Neuronal stem cell (in vitro differentiated cells): Measurements from ENCODE around the gene MTX1.

Source experiments
- DNase-seq: peaks from one replicate; pipeline ENCODE4 v3.0.0-alpha.2; 2013; ENCODE audit warnings: low spot score
- H2AFZ ChIP-seq: one replicate; pipeline ENCODE4 v1.6.1; 2013; ENCODE audit warnings: mild to moderate bottlenecking, low read length, inconsistent platforms
- H2AK5ac ChIP-seq: 2 replicates; pipeline ENCODE4 v1.6.1; 2013; ENCODE audit warnings: low read depth, mild to moderate bottlenecking, inconsistent platforms, low read length, moderate library complexity, mixed read lengths
- H2BK120ac ChIP-seq: 2 replicates; pipeline ENCODE4 v1.6.1; 2013; ENCODE audit warnings: low read depth, mild to moderate bottlenecking, inconsistent platforms, low read length, moderate library complexity, mixed read lengths
- H2BK12ac ChIP-seq: one replicate; pipeline ENCODE4 v1.6.1; 2013; ENCODE audit warnings: low read length, inconsistent platforms
- H2BK15ac ChIP-seq: 2 replicates; pipeline ENCODE4 v1.6.1; 2013; ENCODE audit warnings: mild to moderate bottlenecking, low read length, inconsistent platforms, mixed read lengths
- H2BK5ac ChIP-seq: one replicate; pipeline ENCODE4 v1.6.1; 2013; ENCODE audit warnings: inconsistent platforms, mild to moderate bottlenecking, low read length, moderate library complexity
- H3K14ac ChIP-seq: one replicate; pipeline ENCODE4 v1.6.1; 2013; ENCODE audit warnings: low read length, inconsistent platforms
- H3K18ac ChIP-seq: 2 replicates; pipeline ENCODE4 v1.6.1; 2013; ENCODE audit warnings: low read length, inconsistent platforms
- H3K23ac ChIP-seq: 2 replicates; pipeline ENCODE4 v1.6.1; 2013; ENCODE audit warnings: low read depth, mild to moderate bottlenecking, mixed read lengths, low read length, inconsistent platforms; ENCODE audit not compliant: poor library complexity
- H3K27ac ChIP-seq: replicated peaks from 3 replicates; pipeline ENCODE4 v1.5.1; 2013; ENCODE audit warnings: low read length, inconsistent platforms
- H3K27me3 ChIP-seq, 3 experiments: 2 replicates each; pipeline ENCODE4 v1.6.1; 2013; ENCODE audit warnings: low read length in 3 of 3, mild to moderate bottlenecking in 2 of 3, inconsistent platforms in 1 of 3, low read depth in 1 of 3, mixed read lengths in 1 of 3, moderate library complexity in 1 of 3; ENCODE audit not compliant: control insufficient read depth in 3 of 3, insufficient read depth in 3 of 3
- H3K36me3 ChIP-seq, 2 donors: replicated peaks in 1 of 2; 2 replicates each; pipeline ENCODE4 v1.6.1; 2013; ENCODE audit warnings: low read length in 2 of 2; ENCODE audit not compliant: control insufficient read depth in 2 of 2, insufficient read depth in 2 of 2
- H3K4ac ChIP-seq: 2 replicates; pipeline ENCODE4 v1.6.1; 2013; ENCODE audit warnings: inconsistent platforms, mild to moderate bottlenecking, low read length, moderate library complexity
- H3K4me1 ChIP-seq, 2 donors: 1 replicate in 1 of 2; 2 replicates in 1 of 2; pipeline ENCODE4 v1.6.1; 2013; ENCODE audit warnings: low read length in 2 of 2, low read depth in 1 of 2; ENCODE audit not compliant: control insufficient read depth in 2 of 2, insufficient read depth in 1 of 2
- H3K4me2 ChIP-seq: one replicate; pipeline ENCODE4 v1.6.1; 2013; ENCODE audit warnings: mild to moderate bottlenecking, low read length, inconsistent platforms; ENCODE audit not compliant: insufficient read depth, poor library complexity, severe bottlenecking
- H3K4me3 ChIP-seq, 2 donors: 2 replicates each; pipeline ENCODE4 v1.5.1; 2013; ENCODE audit warnings: low read length in 2 of 2, mild to moderate bottlenecking in 2 of 2, inconsistent platforms in 1 of 2, moderate library complexity in 1 of 2
- H3K79me1 ChIP-seq: one replicate; pipeline ENCODE4 v1.6.1; 2013; ENCODE audit warnings: low read depth, mild to moderate bottlenecking, inconsistent platforms, low read length, moderate library complexity
- H3K9ac ChIP-seq: one replicate; pipeline ENCODE4 v1.6.1; 2013; ENCODE audit warnings: mild to moderate bottlenecking, low read depth, low read length, inconsistent platforms; ENCODE audit not compliant: poor library complexity
- H3K9me3 ChIP-seq, 2 donors: replicated peaks in 1 of 2; 2 replicates each; pipeline versions ENCODE3 to v1.6.1; 2013; ENCODE audit warnings: low read length in 2 of 2, mild to moderate bottlenecking in 2 of 2, inconsistent platforms in 1 of 2, low read depth in 1 of 2, mixed read lengths in 1 of 2, moderate library complexity in 1 of 2; ENCODE audit not compliant: control insufficient read depth in 2 of 2, insufficient read depth in 1 of 2
- H4K8ac ChIP-seq: one replicate; pipeline ENCODE4 v1.6.1; 2013; ENCODE audit warnings: low read depth, mild to moderate bottlenecking, inconsistent platforms, low read length, moderate library complexity
- H4K91ac ChIP-seq: one replicate; pipeline ENCODE4 v1.6.1; 2013; ENCODE audit warnings: low read length, low read depth, mild to moderate bottlenecking, inconsistent platforms; ENCODE audit not compliant: poor library complexity
- WGBS, 2 donors: extraction: QIAGEN DNeasy Blood & Tissue Kit; methylation state at CpG; one replicate each; pipeline ENCODE4 v1.1.7; 2013; ENCODE audit warnings: missing lambda C conversion rate in 2 of 2, mixed read lengths in 1 of 2; ENCODE audit not compliant: insufficient read length in 2 of 2, insufficient replicate concordance in 1 of 2; ENCODE audit errors: extremely low coverage in 2 of 2; 5-methylcytosine and 5-hydroxymethylcytosine counted together

Gene MTX1

DNA sequence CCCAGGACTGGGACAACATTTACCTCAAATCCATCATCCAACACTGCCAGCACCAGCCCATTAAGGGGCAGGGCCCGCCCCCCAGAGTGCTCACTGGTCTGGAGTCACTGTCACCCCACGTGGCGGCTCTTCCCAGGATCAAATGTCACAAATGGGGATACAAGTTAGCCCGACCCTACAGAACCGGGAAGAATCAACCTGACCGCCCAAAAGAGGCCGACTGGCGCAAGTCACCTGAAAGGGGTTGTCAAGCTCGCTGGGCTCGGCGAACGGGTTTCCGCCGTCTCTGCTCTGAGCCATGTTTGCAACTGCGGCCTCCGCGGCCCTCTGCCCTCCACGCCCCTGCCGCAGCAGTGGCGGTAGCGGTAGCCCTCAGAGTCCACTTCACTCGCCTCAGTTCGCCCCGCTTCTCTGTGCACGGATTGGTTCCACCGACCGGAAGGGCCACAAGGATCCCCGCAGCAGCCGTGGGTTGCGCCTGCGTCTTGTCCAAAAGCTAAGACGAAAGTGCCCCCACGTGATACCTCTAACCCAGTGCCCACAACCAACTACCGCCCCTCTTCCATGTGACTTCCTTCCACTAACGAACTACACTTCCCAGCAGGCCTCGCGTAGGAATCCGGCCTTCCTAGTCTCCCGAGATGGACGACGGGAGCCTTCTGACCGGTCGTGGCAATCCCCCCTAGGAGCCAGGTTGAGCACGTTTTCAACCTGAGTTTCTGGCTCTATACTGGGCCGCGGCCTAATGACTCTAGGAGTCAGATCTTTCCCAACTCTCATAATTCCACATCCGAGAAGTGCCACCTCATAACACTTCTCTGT, 53.6 kb downstream of the MTX1 start, which contains the start of gene SCAMP3:
Gene SCAMP3 (minus strand): TSS at position 509 of the 822 bp plus-strand sequence. CDS start 209 bp downstream, at position 300.
- Histone ChIP-seq H3K18ac (peak within 1 kb of the TSS; percentile 92), H3K4me3 (peak within 1 kb of the TSS; percentile 80 to 94), H3K27ac (peak within 1 kb of the TSS; percentile 83), H3K4me2 (peak within 1 kb of the TSS; percentile 95), H3K4ac (no peak within 1 kb of the TSS), H2BK5ac (no peak within 1 kb of the TSS), H3K9me3 (no peaks in the 10 kb centered on the region), H2AK5ac (peak within 1 kb of the TSS; percentile 76), H2BK12ac (no peak within 1 kb of the TSS), H3K79me1 (peaks cover 6% of the 10 kb centered on the region), H2BK120ac (no peak within 1 kb of the TSS), H4K8ac (no peak within 1 kb of the TSS), H3K36me3 (peaks cover 37 to 69% of the 10 kb centered on the region in 2 donors), H3K27me3 (no peaks in the 10 kb centered on the region), H4K91ac (no peak within 1 kb of the TSS), H3K9ac (peak within 1 kb of the TSS; percentile 90), H2AFZ (peak within 1 kb of the TSS; percentile 89), H3K14ac (no peak within 1 kb of the TSS), H3K4me1 (peaks cover 7 to 11% of the 10 kb centered on the region in 2 donors), H2BK15ac (no peak within 1 kb of the TSS), H3K23ac (peak within 1 kb of the TSS; percentile 95)
- no CpG with 5 or more reads among the region's 47 CpGs for WGBS, 2 donors
- DNase-seq = peak; percentile 94

DNA sequence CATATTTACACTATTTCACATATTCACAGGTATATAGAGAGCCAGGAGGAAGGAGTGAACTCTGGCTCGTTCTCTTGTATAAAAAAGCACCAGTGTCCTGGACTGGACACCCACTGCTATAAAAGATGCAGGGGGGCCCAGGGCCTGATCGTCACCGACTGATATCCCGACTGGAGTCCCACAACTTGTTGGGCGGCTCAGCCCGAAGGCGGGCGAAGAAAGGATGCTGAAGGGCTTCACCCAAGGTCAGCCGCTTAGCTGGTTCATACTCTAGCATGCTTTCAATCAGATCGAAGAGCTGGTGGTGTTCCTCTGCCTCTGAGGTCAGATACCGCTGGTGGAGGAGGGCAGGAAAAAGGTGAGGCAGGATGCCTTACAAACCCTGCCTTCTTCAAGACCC, 54.6 kb downstream of the MTX1 start:
- H3K36me3 ChIP-seq = peaks cover 45 to 73% of the 10 kb centered on the region in 2 donors
- no peak overlapping the region for H2AFZ ChIP-seq
- DNase-seq = no peak

More for the DNA sequence above, 54.6 kb downstream of the MTX1 start:
- no peak overlapping the region for H3K9ac ChIP-seq
- H3K79me1 ChIP-seq = peaks cover 6% of the 10 kb centered on the region
- no peak overlapping the region for H3K23ac ChIP-seq
- H3K9me3 ChIP-seq = no peaks in the 10 kb centered on the region
- no peaks in the 10 kb centered on the region for H3K27me3 ChIP-seq
- no peak overlapping the region for H3K4ac ChIP-seq
- H2AK5ac ChIP-seq = no peak overlapping the region
- H3K4me3 ChIP-seq = no peak overlapping the region
- no peak overlapping the region for H3K27ac ChIP-seq
- no peak overlapping the region for H2BK12ac ChIP-seq
- no peak overlapping the region for H4K8ac ChIP-seq
- no peak overlapping the region for H3K14ac ChIP-seq
- no peak overlapping the region for H2BK15ac ChIP-seq
- no CpG with 5 or more reads among the region's 11 CpGs for WGBS, 2 donors
- H4K91ac ChIP-seq = no peak overlapping the region
- H3K4me1 ChIP-seq = peaks cover 7 to 11% of the 10 kb centered on the region in 2 donors
- no peak overlapping the region for H3K4me2 ChIP-seq
- no peak overlapping the region for H3K18ac ChIP-seq
- H2BK120ac ChIP-seq = no peak overlapping the region
- no peak overlapping the region for H2BK5ac ChIP-seq
